Hematopoietic multipotent progenitor cell treated with erythropoietin and hydrocortisone succinate and interleukin-3 and kit ligand, for 15 days (in vitro differentiated cells): ENCODE measurements around the gene SLC16A13.

Experiments
- DNase-seq: peaks from one replicate; pipeline ENCODE4 v3.0.0-alpha.2; 2015; ENCODE audit warnings: low spot score

The SLC16A13 gene

GRCh38 chr17:7035591-7036368 is at the start of gene SLC16A13:
SLC16A13 (plus strand) TSS chr17:7036015; CDS start chr17:7036383, 368 bp downstream.
- peak; percentile 90 for DNase-seq

GRCh38 chr17:6986676-6987075 is 49.1 kb upstream of the SLC16A13 start:
- DNase-seq = no peak

- no peak for DNase-seq
Measured at GRCh38 chr17:6989779-6990178, 46.0 kb upstream of the SLC16A13 start.

- DNase-seq = peak; percentile 52
Measured at GRCh38 chr17:6993613-6994056, 42.2 kb upstream of the SLC16A13 start.

GRCh38 chr17:6994118-6994598 is 41.7 kb upstream of the SLC16A13 start:
- DNase-seq = no peak

- DNase-seq = no peak
Measured at GRCh38 chr17:6994666-6995256, 41.1 kb upstream of the SLC16A13 start.

- peak; percentile 34 for DNase-seq
Measured at GRCh38 chr17:6995500-6996255, 40.1 kb upstream of the SLC16A13 start, which contains the start of gene ALOX12. ALOX12 (plus strand) TSS chr17:6996049; CDS start chr17:6996118, 69 bp downstream.

- DNase-seq = no peak
Measured at GRCh38 chr17:6996256-6997011, 39.4 kb upstream of the SLC16A13 start.

- no peak for DNase-seq
Measured at GRCh38 chr17:6997171-6997570, 38.6 kb upstream of the SLC16A13 start.

GRCh38 chr17:6998855-6999508 is 36.8 kb upstream of the SLC16A13 start:
- no peak for DNase-seq

GRCh38 chr17:7001318-7001961 is 34.4 kb upstream of the SLC16A13 start:
- DNase-seq = peak; percentile 54

- no peak for DNase-seq
Measured at GRCh38 chr17:7002288-7003047, 33.3 kb upstream of the SLC16A13 start.

- DNase-seq = no peak
Measured at GRCh38 chr17:7003745-7004144, 32.1 kb upstream of the SLC16A13 start.

- DNase-seq = peak; percentile 84
Measured at GRCh38 chr17:7004398-7005253, 31.2 kb upstream of the SLC16A13 start.

GRCh38 chr17:7005716-7006115 is 30.1 kb upstream of the SLC16A13 start:
- DNase-seq = no peak

- no peak for DNase-seq
Measured at GRCh38 chr17:7007143-7007542, 28.7 kb upstream of the SLC16A13 start.

GRCh38 chr17:7010523-7010922 is 25.3 kb upstream of the SLC16A13 start:
- no peak for DNase-seq

GRCh38 chr17:7011415-7011814 is 24.4 kb upstream of the SLC16A13 start:
- no peak for DNase-seq

GRCh38 chr17:7011942-7012254 is 23.9 kb upstream of the SLC16A13 start:
- no peak for DNase-seq
